ENCODE results near the gene CYP51A1. TPM values are rescaled to one million over a fixed set of nuclear protein-coding genes. Genes with fewer than 3 reads are reported as not detected.
A peak's percentile ranks its signal among the peaks of the same experiment; 100 is the strongest.

Gene CYP51A1
- total RNA-seq, 1 donor from 2014 or later = 79.8 TPM

DNA sequence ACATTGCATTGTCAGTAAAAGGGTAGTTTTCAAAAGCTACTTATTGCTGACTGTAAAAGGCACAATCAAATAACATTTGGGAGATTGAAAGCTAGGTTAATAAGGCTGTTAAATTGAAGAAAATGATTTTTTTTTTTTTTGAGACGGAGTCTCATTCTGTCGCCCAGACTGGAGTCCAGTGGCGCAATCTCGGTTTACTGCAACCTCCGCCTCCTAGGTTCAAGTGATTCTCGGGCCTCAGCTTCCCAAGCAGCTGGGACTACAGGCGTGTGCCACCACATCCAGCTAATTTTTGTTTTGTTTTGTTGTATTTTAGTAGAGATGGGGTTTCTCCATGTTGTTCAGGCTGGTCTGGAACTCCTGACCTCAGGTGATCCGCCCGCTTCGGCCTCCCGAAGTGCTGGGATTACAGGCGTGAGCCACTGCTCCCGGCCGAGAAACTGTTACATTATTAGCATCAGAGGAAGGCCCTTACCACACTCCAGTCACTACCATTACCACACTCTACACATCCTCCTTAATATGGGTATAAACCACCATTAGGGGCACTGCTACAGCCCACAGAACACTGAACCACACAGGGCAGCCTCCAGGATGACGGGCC lies 1.0 kb downstream of the CYP51A1 start:
- peaks cover 25% of the 10 kb centered on the region for H3K4me1 Mint-ChIP-seq (ENCODE audit: low read depth)
- no peak for DNase-seq (ENCODE audit: low spot score, unreplicated experiment)

DNA sequence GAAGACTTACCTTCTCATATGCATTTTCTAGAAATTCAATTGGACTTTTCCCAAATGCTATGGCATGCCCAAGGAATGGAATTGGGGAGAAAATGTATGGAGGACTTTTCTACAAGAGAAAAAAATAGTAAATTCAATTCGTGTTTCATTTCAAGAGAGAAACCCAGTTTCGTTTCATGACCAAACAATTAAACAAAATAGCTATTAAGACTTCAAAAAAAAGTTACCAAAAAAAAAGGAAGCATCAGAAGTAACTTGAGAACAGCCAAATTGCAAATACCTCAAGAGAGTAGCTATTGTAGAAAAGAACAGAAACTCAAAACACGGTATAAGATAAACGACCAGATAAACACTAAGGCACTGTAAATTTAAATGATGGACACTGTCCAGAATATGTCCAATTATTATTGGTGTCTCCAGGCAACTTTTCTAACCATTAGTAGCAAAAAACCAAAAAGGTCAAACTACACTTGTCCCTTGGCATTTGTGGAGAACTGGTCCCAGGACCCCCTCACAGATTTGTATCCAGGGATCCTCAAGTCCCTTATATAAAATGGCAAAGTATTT lies 2.4 kb downstream of the CYP51A1 start:
- peaks cover 25% of the 10 kb centered on the region for H3K4me1 Mint-ChIP-seq (ENCODE audit: low read depth)
- DNase-seq (ENCODE audit: low spot score, unreplicated experiment) = no peak
- H3K27ac Mint-ChIP-seq = no peak overlapping the region
- H3K4me3 Mint-ChIP-seq (ENCODE audit: low read depth) = peak overlapping the region; percentile 40
- no peaks in the 10 kb centered on the region for H3K27me3 Mint-ChIP-seq
- H3K9me3 Mint-ChIP-seq (ENCODE audit: low read depth) = no peaks in the 10 kb centered on the region
- TF ChIP-seq, protein P1, sequence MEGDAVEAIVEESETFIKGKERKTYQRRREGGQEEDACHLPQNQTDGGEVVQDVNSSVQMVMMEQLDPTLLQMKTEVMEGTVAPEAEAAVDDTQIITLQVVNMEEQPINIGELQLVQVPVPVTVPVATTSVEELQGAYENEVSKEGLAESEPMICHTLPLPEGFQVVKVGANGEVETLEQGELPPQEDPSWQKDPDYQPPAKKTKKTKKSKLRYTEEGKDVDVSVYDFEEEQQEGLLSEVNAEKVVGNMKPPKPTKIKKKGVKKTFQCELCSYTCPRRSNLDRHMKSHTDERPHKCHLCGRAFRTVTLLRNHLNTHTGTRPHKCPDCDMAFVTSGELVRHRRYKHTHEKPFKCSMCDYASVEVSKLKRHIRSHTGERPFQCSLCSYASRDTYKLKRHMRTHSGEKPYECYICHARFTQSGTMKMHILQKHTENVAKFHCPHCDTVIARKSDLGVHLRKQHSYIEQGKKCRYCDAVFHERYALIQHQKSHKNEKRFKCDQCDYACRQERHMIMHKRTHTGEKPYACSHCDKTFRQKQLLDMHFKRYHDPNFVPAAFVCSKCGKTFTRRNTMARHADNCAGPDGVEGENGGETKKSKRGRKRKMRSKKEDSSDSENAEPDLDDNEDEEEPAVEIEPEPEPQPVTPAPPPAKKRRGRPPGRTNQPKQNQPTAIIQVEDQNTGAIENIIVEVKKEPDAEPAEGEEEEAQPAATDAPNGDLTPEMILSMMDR (IDR thresholded peaks at IDR 0.05; ENCODE audit: unreplicated experiment) = no peak
- peaks cover 10% of the 10 kb centered on the region for H3K36me3 Mint-ChIP-seq (ENCODE audit: insufficient read depth)

More for the DNA sequence above, 1.0 kb downstream of the CYP51A1 start:
- Mint-ChIP-seq H3K4me3 (ENCODE audit: low read depth) (peak overlapping the region; percentile 92), H3K36me3 (ENCODE audit: insufficient read depth) (peaks cover 5% of the 10 kb centered on the region), H3K9me3 (ENCODE audit: low read depth) (no peaks in the 10 kb centered on the region), H3K27ac (peak overlapping the region; percentile 100), H3K27me3 (no peaks in the 10 kb centered on the region)
- TF ChIP-seq, protein P1 (IDR thresholded peaks at IDR 0.05; ENCODE audit: unreplicated experiment) = no peak

DNA sequence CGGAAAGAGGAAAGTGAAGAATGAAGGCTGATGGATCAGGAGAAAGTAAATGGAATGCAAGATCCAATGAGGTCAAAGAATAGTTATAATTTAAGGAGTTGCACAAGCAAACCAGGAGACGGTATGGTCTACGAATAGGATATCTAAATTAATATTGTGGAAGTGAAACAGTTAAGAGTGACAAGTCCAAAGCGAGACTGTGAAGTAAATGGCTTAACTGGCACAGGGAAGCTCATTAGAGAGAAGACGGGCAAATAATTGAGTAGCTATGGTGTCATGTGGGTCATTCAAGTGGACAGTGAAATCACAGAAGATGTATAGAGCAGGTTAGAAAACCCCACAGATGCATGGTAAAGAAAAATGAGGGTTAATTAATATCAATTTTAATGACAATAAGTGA lies 3.2 kb downstream of the CYP51A1 start:
- DNase-seq (ENCODE audit: low spot score, unreplicated experiment) = no peak
- no peaks in the 10 kb centered on the region for H3K9me3 Mint-ChIP-seq (ENCODE audit: low read depth)
- H3K36me3 Mint-ChIP-seq (ENCODE audit: insufficient read depth) = peaks cover 15% of the 10 kb centered on the region
- TF ChIP-seq, protein P1 (IDR thresholded peaks at IDR 0.05; ENCODE audit: unreplicated experiment) = no peak
- no peak overlapping the region for H3K27ac Mint-ChIP-seq
- no peaks in the 10 kb centered on the region for H3K27me3 Mint-ChIP-seq
- no peak overlapping the region for H3K4me3 Mint-ChIP-seq (ENCODE audit: low read depth)
- peaks cover 25% of the 10 kb centered on the region for H3K4me1 Mint-ChIP-seq (ENCODE audit: low read depth)

DNA sequence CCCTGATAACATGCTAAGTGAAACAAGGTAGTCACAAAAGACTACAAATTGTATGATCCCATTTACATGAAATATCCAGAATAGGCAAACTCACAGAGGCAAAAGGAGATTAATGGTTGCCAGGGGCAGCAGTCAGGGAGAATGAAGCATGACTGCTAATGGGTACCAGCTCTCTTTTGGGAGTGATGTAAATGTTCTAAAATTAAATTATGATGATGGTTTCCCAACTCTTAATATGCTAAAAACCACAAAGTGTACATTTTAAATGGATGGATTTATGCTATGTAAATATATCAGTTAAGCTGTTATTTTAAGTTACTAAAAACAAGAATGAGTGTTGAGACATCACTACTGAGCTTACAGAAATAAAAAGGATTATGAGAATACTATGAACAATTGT lies 12.6 kb downstream of the CYP51A1 start:
- H3K4me1 Mint-ChIP-seq (ENCODE audit: low read depth) = peaks cover 3% of the 10 kb centered on the region
- H3K36me3 Mint-ChIP-seq (ENCODE audit: insufficient read depth) = peaks cover 46% of the 10 kb centered on the region
- no peak overlapping the region for H3K4me3 Mint-ChIP-seq (ENCODE audit: low read depth)
- no peaks in the 10 kb centered on the region for H3K27me3 Mint-ChIP-seq
- H3K9me3 Mint-ChIP-seq (ENCODE audit: low read depth) = peaks cover 3% of the 10 kb centered on the region
- DNase-seq (ENCODE audit: low spot score, unreplicated experiment) = no peak
- TF ChIP-seq, protein P1 (IDR thresholded peaks at IDR 0.05; ENCODE audit: unreplicated experiment) = no peak
- H3K27ac Mint-ChIP-seq = no peak overlapping the region

DNA sequence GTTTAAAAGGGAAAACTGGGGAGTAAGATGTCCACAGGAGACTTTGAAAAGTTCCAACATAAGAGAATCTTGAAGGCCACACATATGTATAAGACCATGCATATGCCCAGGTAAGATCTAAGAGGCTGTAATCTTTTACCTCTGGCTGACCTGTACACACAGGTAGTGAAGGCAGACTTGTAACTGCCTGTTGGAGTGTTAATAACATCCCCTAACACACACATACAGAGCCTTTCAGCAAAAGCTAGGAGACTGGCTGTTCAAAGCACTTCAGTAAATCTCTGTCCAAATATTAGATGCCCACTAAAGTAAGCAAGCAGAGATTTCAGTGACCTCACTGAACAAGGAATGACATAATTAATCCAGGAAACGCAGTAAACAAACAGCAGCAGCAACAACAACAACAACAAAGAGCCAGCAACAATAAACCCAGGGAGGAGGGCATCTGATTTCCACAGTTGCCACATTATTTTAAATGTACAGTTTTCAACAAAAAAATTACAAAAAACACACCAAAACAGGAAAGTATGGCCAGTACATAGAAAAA lies 15.0 kb downstream of the CYP51A1 start:
- H3K27me3 Mint-ChIP-seq = no peaks in the 10 kb centered on the region
- peak overlapping the region; percentile 27 for H3K27ac Mint-ChIP-seq
- peaks cover 3% of the 10 kb centered on the region for H3K9me3 Mint-ChIP-seq (ENCODE audit: low read depth)
- H3K4me1 Mint-ChIP-seq (ENCODE audit: low read depth) = peaks cover 3% of the 10 kb centered on the region
- H3K36me3 Mint-ChIP-seq (ENCODE audit: insufficient read depth) = peaks cover 47% of the 10 kb centered on the region
- TF ChIP-seq, protein P1 (IDR thresholded peaks at IDR 0.05; ENCODE audit: unreplicated experiment) = no peak
- no peak for DNase-seq (ENCODE audit: low spot score, unreplicated experiment)
- H3K4me3 Mint-ChIP-seq (ENCODE audit: low read depth) = no peak overlapping the region
